GM21360 (cell line): Measurements from ENCODE around the gene KRTAP19-6.
"Not testable (repeated sequence)": the region's sequence is repeated elsewhere in the genome, so short reads cannot be mapped to it uniquely, and the experiment has no call there.

Experiments
- ATAC-seq: cut with Tn5 transposase; IDR thresholded peaks from one replicate; pipeline ENCODE4 v1.9.1; 2021; ENCODE audit warnings: mild to moderate bottlenecking, moderate library complexity; ENCODE audit not compliant: unreplicated experiment

Gene KRTAP19-6, protein sequence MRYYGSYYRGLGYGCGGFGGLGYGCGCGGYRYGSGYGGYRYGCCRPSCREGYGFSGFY

DNA sequence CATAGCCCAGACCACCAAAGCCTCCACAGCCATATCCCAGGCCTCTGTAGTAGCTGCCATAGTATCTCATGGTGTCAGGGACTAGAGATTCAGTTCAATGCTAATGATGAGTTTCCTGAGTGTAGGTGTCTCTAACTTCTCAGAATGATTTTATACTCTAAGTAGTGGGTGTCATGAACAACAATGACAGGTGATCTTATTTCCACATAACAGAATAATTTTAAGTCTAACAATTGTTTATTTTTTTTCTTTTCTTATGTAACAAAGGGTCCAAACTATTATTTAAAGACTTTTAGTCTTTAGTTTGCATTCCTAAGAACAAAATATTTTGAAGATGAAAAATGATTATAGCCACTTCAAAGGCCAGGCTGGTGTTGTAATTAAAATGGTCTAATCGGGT, at the start of gene KRTAP19-6:
TSS of gene KRTAP19-6 (minus strand) at position 101 of the 400 bp plus-strand sequence. CDS start at position 70, 31 bp downstream.
- no peak for ATAC-seq

DNA sequence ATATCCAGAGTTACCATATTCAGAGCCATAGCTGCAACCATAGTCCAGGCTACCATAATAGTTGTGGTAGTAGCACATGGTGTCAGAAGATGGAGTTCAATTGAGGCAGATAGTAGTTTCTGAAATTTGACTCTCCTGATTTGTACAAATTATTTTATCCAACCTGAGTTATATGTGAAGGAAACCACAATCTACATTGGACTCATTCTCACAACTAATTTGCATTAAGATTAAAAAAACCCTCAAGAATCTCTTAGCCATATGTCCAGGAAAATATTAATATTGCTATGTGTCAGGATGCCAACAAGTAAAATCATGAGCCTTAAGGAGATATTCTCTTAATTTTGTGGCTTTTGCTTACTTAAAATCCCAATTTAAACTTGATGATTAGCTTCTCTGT, 48.6 kb upstream of the KRTAP19-6 start, which contains the start of gene KRTAP22-2:
TSS of gene KRTAP22-2 (minus strand) at position 101 of the 400 bp plus-strand sequence.
- no peak for ATAC-seq

DNA sequence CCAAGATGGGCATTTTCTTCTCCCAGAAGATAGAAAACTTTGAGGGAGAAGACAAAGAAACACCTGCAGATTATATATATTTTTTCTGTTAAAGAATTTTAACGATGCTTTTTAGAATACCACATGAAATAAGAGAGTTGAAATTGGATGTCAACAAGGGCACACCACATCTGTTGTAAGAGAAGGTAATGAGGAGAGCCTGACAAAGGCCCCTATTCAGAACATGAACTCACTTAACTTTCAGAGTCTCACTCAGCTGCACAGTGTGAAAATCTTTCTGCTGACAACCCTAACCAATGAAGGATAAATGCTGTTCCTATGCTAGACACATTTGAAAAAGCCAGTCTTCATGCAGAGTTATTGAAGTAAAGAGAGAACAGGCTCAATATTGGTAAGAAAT, 41.2 kb upstream of the KRTAP19-6 start:
- ATAC-seq, result no peak

DNA sequence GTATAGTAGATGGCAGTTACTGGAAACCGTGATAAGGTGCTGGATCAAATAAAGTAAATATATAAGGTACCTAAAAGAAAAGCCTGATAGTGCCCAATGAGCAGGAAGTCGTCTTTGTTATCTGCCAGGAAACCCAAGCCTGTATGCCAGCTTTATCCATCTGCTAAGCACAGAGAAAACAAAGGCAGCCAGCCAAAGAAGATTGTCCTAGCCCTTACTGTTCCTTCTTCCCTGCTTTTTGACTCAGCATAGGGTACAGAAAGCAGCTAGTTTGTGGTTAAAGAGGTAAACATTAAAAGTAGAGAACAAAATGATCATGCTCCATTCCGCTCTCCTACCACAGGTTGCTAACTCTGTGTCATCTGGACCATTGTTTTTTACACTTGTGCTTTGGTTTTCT, 38.5 kb upstream of the KRTAP19-6 start:
- ATAC-seq, result no peak

DNA sequence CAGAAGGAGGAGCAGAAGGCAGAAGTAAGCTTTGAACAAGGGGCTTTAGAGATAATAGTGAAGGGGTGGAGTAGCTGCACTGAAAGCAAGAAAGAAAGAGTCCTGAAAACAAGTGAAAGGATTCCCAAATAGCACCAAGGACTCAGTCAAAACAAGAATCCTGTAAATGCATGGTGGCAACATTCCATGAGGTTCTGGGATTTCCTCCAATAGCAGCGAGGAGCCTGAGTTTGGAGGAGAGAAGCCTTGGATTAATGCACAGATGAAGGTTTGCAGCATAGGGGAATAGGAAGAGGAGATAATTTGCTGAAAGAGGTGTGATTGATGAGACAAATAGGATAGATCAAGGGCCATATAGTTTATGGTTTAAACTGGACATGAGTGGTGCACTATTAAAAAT, 37.7 kb upstream of the KRTAP19-6 start:
- ATAC-seq, result no peak

DNA sequence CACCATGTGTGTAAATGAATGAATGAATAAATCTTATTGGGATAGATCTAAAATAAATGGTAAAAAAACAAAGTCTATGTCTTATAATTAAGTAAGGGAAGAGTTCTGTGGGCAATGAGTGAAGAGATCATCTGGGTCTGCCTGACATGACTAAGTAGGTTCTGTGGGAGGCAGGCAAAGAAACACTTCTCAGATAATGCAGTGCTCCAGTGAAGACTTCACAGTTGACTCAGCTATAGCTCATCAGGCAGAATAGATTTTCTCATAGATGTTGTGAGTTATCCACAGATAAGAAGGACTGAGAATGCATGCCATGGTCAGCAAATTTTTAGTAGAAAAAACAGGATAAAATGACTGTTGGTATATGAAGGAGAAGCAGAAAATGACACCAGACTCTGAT, 36.1 kb upstream of the KRTAP19-6 start:
- no peak for ATAC-seq

DNA sequence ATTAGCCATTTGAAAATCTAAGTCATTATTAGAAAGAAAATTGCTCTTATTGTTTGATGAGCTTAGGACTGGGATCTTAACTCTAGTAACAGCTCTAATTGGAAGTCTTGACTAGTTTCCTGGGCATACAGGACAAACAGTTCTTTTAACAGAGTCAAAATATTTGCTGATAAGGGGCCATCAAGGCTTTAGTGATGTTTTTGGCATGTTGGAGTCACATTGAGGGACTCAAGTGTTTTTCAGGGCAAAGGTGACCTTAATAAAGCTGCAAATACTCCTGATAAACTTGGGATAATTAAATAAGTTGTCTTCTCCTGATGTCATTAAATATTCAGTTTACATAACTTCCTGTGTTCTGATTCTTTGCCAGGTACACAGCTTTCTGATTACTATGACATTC, 26.0 kb upstream of the KRTAP19-6 start:
- ATAC-seq, result no peak

DNA sequence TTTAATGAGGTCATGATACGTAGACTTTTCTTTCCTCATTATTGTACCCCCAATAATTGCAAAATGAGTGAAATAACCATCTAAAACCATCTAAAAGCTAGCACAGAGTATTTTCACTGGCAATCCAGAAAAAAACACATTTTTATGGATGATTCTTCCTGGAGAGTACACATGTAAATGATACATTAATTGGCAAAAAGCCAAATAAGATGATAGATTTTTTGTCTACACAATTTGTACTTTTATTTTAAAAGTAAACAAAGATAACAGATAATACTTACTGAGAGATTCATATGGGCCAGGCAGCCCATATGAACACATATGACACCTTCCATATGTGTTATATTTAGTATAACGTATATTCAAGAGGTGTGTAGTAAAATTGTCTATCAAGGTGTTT, 22.0 kb upstream of the KRTAP19-6 start:
- ATAC-seq, result no peak

DNA sequence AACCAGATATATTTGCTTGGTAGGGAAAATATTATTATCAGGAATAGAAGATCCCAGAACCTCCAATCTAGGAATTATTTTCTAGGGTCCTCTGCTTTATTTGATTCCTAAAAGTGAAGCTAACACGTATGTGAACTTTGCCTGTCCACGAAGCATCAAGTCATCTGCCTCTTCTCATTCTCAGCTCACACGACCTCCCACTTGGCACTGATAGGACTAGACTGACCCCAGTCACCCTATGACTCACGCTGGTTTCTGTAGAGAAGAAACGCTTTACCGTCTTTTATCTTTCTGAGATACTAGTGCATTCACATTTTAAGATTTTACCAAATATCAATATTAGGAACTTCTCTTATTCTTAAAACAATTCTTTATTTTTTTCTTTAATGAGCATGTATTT, 21.4 kb upstream of the KRTAP19-6 start:
- ATAC-seq, result no peak

DNA sequence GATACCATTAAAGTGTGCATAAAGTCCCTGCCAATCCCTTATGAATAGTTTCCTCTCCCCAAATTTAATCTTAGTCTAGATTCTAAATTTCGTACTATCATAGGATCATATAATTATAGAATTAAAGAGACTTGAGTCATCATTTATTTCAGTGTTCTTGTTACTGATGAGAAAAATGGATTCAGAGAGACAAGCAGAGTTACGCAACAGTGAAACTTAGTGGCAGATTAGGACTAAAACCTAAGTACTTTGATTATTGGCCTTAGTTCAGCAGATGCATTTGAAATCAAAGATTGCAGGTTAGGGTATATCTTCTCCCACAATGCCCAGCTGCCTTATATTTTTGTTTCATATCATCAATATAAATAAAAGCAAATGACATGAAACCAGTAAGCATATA, 20.3 kb upstream of the KRTAP19-6 start:
- ATAC-seq, result no peak

DNA sequence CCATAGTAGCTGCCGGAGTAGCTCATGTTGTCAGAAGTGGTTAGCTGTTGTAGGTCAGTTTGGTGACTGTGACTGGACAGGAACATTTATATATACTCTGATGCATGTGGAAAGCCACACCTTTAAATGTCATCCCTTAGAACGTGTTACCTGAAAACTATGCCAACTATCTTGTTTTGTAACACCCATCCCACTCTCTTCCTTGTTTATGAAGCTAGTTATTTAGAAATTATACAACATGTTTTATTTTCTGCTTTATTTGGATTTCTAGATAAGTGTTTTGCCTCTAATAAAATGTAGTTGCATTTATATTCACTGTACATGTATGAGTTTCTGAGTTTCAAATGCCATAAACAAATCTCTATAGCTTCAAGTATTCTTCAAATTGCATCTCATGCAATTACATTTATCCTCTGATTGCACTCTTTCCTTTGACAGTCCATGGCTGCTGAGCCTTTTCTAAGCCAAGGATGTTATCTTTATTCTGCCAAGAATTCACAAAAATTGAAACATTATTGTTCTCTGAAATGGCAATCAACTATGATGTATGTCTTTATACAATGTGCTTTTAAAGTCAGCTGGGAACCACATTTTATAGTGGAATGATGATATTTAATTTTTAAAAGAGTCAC, 19.7 kb upstream of the KRTAP19-6 start, which contains the start of gene KRTAP19-7:
TSS of gene KRTAP19-7 (minus strand) at position 51 of the 632 bp plus-strand sequence. CDS start at position 26, 25 bp downstream.
- no peak for ATAC-seq

DNA sequence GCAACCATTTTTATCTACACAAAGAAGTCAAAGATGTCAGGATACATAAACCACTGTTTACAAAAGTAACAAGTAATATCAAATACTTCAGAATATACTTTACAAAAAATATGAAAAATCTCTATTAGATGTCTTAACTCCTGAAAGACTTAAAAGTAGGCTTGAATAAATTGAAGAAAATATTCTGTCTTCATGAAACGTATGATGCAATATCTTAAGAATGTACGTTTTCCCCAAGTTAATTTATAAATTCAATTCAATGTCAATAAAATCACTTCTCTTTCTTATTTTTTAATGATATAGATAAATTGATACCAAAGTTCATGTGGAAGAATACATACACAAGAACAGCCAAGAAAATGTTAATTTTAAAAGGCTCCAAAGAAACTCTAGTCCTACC, 13.4 kb upstream of the KRTAP19-6 start:
- ATAC-seq, result no peak

DNA sequence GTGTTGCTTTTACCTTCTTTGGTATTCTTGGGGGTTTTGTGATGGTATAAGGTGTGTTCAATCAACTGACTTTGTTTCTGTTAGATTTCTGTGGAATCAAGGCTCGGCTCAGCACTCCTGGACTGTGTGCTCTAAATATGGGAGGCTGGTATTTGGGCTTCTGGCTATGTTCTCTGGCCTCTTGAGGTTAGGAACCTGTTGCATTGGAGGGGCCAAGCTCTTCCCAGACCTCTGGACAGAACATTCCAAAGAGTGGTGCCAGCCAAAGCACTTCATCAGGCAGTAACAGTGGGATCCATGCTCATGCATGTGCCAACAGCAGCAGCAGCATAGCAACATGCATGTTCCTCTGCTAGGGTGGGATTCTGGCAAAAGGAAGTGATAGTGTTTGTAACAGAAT, 11.1 kb upstream of the KRTAP19-6 start:
- no peak for ATAC-seq

DNA sequence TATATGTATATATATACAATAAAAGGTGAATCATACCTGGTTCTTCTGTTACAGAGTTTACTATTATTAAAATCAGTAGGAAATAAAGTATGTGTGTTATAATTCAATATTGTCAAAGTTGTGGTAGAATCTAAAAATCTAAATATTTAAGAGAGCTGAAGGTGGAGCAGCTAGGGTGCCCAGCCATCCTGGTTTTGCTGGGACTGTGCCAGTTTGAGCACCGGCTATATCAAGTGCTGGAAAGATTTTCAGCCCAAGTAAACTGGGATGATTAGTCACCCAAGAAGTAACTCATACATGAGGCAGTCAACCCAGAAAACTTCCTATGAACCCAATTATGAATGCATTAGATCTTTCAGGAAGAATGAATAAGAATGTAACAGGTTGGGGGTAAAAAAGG, 22.8 kb downstream of the KRTAP19-6 start:
- ATAC-seq, result no peak

DNA sequence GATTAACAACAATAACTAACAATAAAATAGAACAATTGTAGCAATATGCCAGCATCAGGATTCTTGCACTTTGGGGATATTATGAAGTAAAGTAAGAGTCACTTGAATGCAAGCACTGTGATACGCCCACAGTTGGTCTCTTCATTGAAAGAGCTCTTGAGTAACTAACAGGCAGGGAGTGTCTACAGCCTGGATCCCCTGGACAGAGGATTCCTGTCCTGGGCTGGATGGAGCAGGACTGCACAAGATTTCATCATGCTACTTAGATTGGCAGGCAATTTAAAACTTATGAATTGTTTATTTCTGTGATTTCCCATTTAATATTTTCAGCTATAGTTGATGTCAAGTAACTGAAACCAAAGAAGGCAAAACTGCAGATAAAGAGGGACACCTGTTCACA, 26.0 kb downstream of the KRTAP19-6 start:
- ATAC-seq, result no peak

DNA sequence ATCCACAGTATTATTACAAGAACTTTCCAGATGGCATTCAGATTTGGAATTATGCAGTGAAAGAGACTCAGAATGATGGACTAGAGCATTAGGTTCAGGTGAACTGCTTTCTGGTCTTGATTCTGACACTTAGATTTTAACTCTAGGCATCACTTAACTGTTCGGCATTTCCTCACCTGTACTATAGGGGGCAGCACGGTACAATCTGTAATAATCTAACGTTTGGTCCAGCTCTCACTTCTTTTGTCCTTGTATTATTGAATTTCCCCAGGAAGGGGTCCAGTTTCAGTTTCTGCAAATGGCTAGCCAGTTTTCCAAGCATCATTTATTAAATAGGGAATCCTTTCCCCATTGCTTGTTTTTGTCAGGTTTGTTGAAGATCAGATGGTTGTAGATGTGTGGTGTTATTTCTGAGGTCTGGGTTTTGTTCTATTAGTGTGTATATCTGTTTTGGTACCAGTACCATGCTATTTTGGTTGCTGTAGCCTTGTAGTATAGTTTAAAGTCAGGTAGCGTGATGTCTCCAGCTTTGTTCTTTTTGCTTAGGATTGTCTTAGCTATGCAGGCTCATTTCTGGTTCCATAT, 36.0 kb downstream of the KRTAP19-6 start:
- not testable (repeated sequence) for ATAC-seq

DNA sequence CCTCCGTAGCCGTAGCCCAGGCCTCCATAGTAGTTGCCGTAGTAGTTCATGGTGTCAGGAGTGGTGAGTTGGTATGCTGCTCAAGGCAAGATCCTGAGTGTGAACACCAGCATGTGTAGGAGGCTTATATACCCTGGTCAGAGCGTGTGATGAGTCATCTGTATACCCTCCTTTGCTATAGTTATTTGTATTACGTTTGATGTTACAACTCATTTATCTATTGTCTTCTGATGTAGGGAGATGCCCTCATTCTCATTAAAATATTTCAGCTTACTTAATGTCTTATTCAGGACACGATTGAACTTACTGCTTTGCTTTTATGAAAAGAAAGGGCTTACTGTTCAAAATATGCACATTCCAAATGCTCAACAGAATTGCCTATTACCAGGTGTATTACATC, 39.6 kb downstream of the KRTAP19-6 start, which contains the start of gene KRTAP19-5:
TSS of gene KRTAP19-5 (minus strand) at position 101 of the 400 bp plus-strand sequence. CDS start at position 50, 51 bp downstream.
- ATAC-seq, result no peak

DNA sequence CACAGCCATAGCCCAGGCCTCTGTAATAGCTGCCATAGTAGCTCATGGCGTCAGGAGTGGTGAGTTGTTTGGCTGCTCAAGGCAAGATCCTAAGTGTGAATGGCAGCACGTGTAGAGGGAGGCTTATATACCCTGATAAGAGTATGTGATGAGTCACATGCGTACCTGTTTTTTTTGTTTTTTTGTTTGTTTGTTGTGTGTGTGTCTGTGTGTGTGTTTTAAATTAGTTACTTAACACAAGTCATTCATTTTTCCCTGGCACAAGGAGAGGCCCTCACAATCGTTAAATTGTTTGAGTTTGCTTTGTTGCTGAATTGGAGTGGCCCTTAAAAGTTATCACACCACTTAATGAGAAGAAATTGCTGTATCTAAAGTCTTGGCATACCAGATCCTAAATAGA, 44.6 kb downstream of the KRTAP19-6 start, which contains the start of gene KRTAP19-4:
TSS of gene KRTAP19-4 (minus strand) at position 101 of the 400 bp plus-strand sequence. CDS start at position 46, 55 bp downstream.
- ATAC-seq, result no peak

DNA sequence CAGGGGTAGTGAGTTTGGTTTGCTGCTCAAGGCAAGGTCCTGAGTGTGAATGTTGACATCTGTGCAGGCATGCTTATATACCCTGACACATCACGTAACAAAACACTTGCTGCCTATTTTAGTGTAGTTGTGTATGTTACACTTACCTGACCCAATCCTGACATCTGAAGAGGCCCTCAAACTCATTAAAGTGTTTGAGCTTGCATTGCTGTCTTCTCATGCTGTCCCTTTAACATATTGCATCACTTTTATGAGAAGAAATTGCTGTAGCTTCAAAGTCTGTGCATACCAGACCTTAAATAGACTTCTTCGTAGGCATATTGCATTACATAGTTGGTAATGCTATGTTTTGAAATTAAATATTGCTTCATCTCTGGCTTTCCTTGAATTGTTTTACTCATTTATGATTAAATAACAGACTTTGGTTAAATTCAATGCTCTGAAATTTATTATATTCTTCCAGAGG, 49.7 kb downstream of the KRTAP19-6 start, which contains the start of gene KRTAP19-3:
TSS of gene KRTAP19-3 (minus strand) at position 51 of the 466 bp plus-strand sequence. CDS start 56 bp downstream, outside the sequence.
- ATAC-seq, result no peak
